ENCODE data around the gene GPR157.
"Not testable (repeated sequence)": the region's sequence is repeated elsewhere in the genome, so short reads cannot be mapped to it uniquely, and the experiment has no call there.

The GPR157 gene

GRCh38 chr1:9101510-9102146, 27.3 kb downstream of the GPR157 start:
- no peaks in the 10 kb centered on the region for H3K27me3 Mint-ChIP-seq
- no peak overlapping the region for H3K27ac Mint-ChIP-seq
- no peak overlapping the region for H3K4me3 Mint-ChIP-seq
- ATAC-seq (replicated peaks) (no peak), DNase-seq (no peak)
- H3K4me1 Mint-ChIP-seq (ENCODE audit: low read depth in 2 of 2), result peaks cover 0 to 2% of the 10 kb centered on the region in 2 donors
- no peaks in the 10 kb centered on the region for H3K9me3 Mint-ChIP-seq
- H3K36me3 Mint-ChIP-seq (ENCODE audit: insufficient read depth), result peaks cover 3% of the 10 kb centered on the region

GRCh38 chr1:9100471-9101043, 28.3 kb downstream of the GPR157 start:
- H3K9me3 Mint-ChIP-seq, result no peaks in the 10 kb centered on the region
- ATAC-seq (replicated peaks), result no peak
- no peak for DNase-seq
- no peak overlapping the region for H3K27ac Mint-ChIP-seq
- H3K4me3 Mint-ChIP-seq, result no peak overlapping the region
- H3K4me1 Mint-ChIP-seq (ENCODE audit: low read depth in 2 of 2), result peaks cover 0 to 2% of the 10 kb centered on the region in 2 donors
- H3K27me3 Mint-ChIP-seq, result no peaks in the 10 kb centered on the region
- peaks cover 3% of the 10 kb centered on the region for H3K36me3 Mint-ChIP-seq (ENCODE audit: insufficient read depth)

GRCh38 chr1:9099555-9099954, 29.3 kb downstream of the GPR157 start:
- no peak overlapping the region for H3K4me3 Mint-ChIP-seq
- peaks cover 3% of the 10 kb centered on the region for H3K36me3 Mint-ChIP-seq (ENCODE audit: insufficient read depth)
- no peak overlapping the region for H3K27ac Mint-ChIP-seq
- peaks cover 0 to 2% of the 10 kb centered on the region in 2 donors for H3K4me1 Mint-ChIP-seq (ENCODE audit: low read depth in 2 of 2)
- DNase-seq (no peak), ATAC-seq (replicated peaks) (no peak)
- no peaks in the 10 kb centered on the region for H3K9me3 Mint-ChIP-seq
- peaks cover 0 to 4% of the 10 kb centered on the region in 2 donors for H3K27me3 Mint-ChIP-seq

- no peak overlapping the region for H3K4me3 Mint-ChIP-seq
- no peak for ATAC-seq (replicated peaks)
- H3K4me1 Mint-ChIP-seq (ENCODE audit: low read depth in 2 of 2), result peaks cover 0 to 2% of the 10 kb centered on the region in 2 donors
- H3K9me3 Mint-ChIP-seq, result no peaks in the 10 kb centered on the region
- peaks cover 3% of the 10 kb centered on the region for H3K36me3 Mint-ChIP-seq (ENCODE audit: insufficient read depth)
- peaks cover 0 to 5% of the 10 kb centered on the region in 2 donors for H3K27me3 Mint-ChIP-seq
- no peak overlapping the region for H3K27ac Mint-ChIP-seq
- no peak for DNase-seq
Observed at GRCh38 chr1:9097947-9098705, 30.8 kb downstream of the GPR157 start.

- no peaks in the 10 kb centered on the region for H3K9me3 Mint-ChIP-seq
Observed at GRCh38 chr1:9095818-9096217, 33.1 kb downstream of the GPR157 start.

GRCh38 chr1:9093996-9094595, 34.8 kb downstream of the GPR157 start:
- not testable (repeated sequence) for H3K27ac Mint-ChIP-seq; DNase-seq; ATAC-seq (replicated peaks)

More at GRCh38 chr1:9095818-9096217, 33.1 kb downstream of the GPR157 start:
- ATAC-seq (replicated peaks) (no peak), DNase-seq (no peak)
- Mint-ChIP-seq H3K27me3 (peaks cover 0 to 5% of the 10 kb centered on the region in 2 donors), H3K4me1 (ENCODE audit: low read depth in 2 of 2) (peaks cover 0 to 2% of the 10 kb centered on the region in 2 donors), H3K27ac (no peak overlapping the region), H3K36me3 (ENCODE audit: insufficient read depth) (no peaks in the 10 kb centered on the region), H3K4me3 (no peak overlapping the region)

DNA sequence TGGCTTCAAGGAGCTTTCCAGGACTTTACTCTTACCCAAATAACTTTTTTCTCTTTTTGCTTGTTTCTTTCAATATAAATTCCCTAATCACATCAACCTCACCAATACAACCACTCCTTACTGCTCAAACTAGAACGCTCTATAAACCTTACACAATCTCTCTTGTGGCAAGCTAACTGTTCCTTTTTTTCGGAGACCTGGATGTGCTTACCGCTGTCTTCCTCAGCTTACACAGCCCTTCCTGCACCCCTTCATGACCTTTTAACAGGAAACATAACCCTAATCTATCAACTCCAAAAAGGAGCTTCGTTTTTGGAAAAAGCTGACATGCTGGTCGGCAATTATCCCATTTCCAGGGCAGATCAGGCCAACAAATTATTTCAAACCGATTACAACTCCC, 35.3 kb downstream of the GPR157 start:
- Mint-ChIP-seq H3K36me3 (ENCODE audit: insufficient read depth) (no peaks in the 10 kb centered on the region), H3K4me3 (no peak overlapping the region), H3K27ac (no peak overlapping the region), H3K4me1 (ENCODE audit: low read depth in 2 of 2) (no peaks in the 10 kb centered on the region), H3K27me3 (peaks cover 8 to 14% of the 10 kb centered on the region in 2 donors), H3K9me3 (no peaks in the 10 kb centered on the region)
- ATAC-seq (replicated peaks), result no peak
- no peak for DNase-seq

More at GRCh38 chr1:9093996-9094595, 34.8 kb downstream of the GPR157 start:
- not testable (repeated sequence) for H3K4me3 Mint-ChIP-seq; H3K4me1 Mint-ChIP-seq (ENCODE audit: low read depth in 2 of 2); H3K36me3 Mint-ChIP-seq (ENCODE audit: insufficient read depth); H3K9me3 Mint-ChIP-seq; H3K27me3 Mint-ChIP-seq

DNA sequence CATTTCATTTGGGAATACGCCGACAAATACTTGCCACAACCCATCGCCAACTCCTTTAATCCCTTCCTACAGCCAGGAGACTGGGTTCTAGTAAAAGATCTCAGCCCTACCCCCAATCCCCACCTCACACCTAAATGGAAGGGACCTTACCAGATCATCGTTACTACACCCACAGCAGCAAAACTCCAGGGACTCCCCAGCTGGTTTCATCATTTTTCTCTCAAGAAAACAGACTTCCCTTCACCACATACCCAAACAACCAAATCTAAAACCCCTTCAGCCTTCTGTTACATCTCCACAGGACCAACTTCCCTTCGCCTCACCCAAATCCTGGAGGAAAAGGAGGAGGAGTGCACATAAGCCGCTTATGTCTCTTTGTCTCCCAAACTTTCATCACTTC, 35.8 kb downstream of the GPR157 start:
- H3K4me3 Mint-ChIP-seq, result no peak overlapping the region
- no peak for ATAC-seq (replicated peaks)
- H3K36me3 Mint-ChIP-seq (ENCODE audit: insufficient read depth), result no peaks in the 10 kb centered on the region

GRCh38 chr1:9088807-9089206, 40.1 kb downstream of the GPR157 start:
- Mint-ChIP-seq H3K9me3 (no peaks in the 10 kb centered on the region), H3K36me3 (ENCODE audit: insufficient read depth) (no peaks in the 10 kb centered on the region), H3K4me3 (no peak overlapping the region), H3K27ac (no peak overlapping the region), H3K27me3 (peaks cover 36 to 41% of the 10 kb centered on the region in 2 donors), H3K4me1 (ENCODE audit: low read depth in 2 of 2) (no peaks in the 10 kb centered on the region)
- DNase-seq (no peak), ATAC-seq (replicated peaks) (no peak)

More for the DNA sequence above, 35.8 kb downstream of the GPR157 start:
- Mint-ChIP-seq H3K27me3 (peaks cover 12 to 17% of the 10 kb centered on the region in 2 donors), H3K4me1 (ENCODE audit: low read depth in 2 of 2) (no peaks in the 10 kb centered on the region), H3K27ac (no peak overlapping the region), H3K9me3 (no peaks in the 10 kb centered on the region)
- DNase-seq, result no peak

GRCh38 chr1:9087411-9088125, 41.3 kb downstream of the GPR157 start:
- ATAC-seq (replicated peaks), result no peak
- Mint-ChIP-seq H3K9me3 (no peaks in the 10 kb centered on the region), H3K27ac (no peak overlapping the region), H3K36me3 (ENCODE audit: insufficient read depth) (no peaks in the 10 kb centered on the region), H3K27me3 (peaks cover 36 to 41% of the 10 kb centered on the region in 2 donors), H3K4me1 (ENCODE audit: low read depth in 2 of 2) (no peaks in the 10 kb centered on the region), H3K4me3 (no peak overlapping the region)
- DNase-seq, result no peak

- Mint-ChIP-seq H3K36me3 (ENCODE audit: insufficient read depth) (no peaks in the 10 kb centered on the region), H3K9me3 (no peaks in the 10 kb centered on the region), H3K4me1 (ENCODE audit: low read depth in 2 of 2) (no peaks in the 10 kb centered on the region), H3K4me3 (no peak overlapping the region), H3K27me3 (peaks cover 36 to 41% of the 10 kb centered on the region in 2 donors), H3K27ac (no peak overlapping the region)
- DNase-seq (no peak), ATAC-seq (replicated peaks) (no peak)
Observed at GRCh38 chr1:9086796-9087195, 42.1 kb downstream of the GPR157 start.

GRCh38 chr1:9086045-9086444, 42.9 kb downstream of the GPR157 start:
- Mint-ChIP-seq H3K4me1 (ENCODE audit: low read depth in 2 of 2) (no peaks in the 10 kb centered on the region), H3K27me3 (peaks cover 36 to 41% of the 10 kb centered on the region in 2 donors), H3K36me3 (ENCODE audit: insufficient read depth) (no peaks in the 10 kb centered on the region), H3K9me3 (no peaks in the 10 kb centered on the region), H3K27ac (no peak overlapping the region), H3K4me3 (no peak overlapping the region)
- DNase-seq (no peak), ATAC-seq (replicated peaks) (no peak)

GRCh38 chr1:9085306-9085940, 43.5 kb downstream of the GPR157 start:
- no peak for ATAC-seq (replicated peaks)
- Mint-ChIP-seq H3K27me3 (peaks cover 36 to 41% of the 10 kb centered on the region in 2 donors), H3K27ac (no peak overlapping the region), H3K4me3 (no peak overlapping the region), H3K36me3 (ENCODE audit: insufficient read depth) (no peaks in the 10 kb centered on the region), H3K4me1 (ENCODE audit: low read depth in 2 of 2) (no peaks in the 10 kb centered on the region), H3K9me3 (no peaks in the 10 kb centered on the region)
- DNase-seq, result no peak
